Right lobe of liver (tissue), 4 donors: ENCODE results near the gene ATF2.

Source experiments
- CTCF ChIP-seq, 4 donors: fragments of 200-600 bp in 3 of 4; fragments of 450-650 bp in 1 of 4; IDR thresholded peaks; one replicate each; pipeline versions ENCODE4 v1.5.1 to v1.8.0; 2016 to 2022; ENCODE audit warnings: antibody characterized with exemption in 4 of 4, mild to moderate bottlenecking in 2 of 4
- POLR2A ChIP-seq: fragments of 450-650 bp; IDR thresholded peaks from one replicate; pipeline ENCODE4 v1.6.1; 2017; ENCODE audit warnings: antibody characterized with exemption, mild to moderate bottlenecking
- donor health status: DM: no; HTN: no; CAD: no.
- donor health status: DM: no; HTN: no; CAD: no.
- donor health status: DM: no; HTN: yes; CAD: no.

DNA sequence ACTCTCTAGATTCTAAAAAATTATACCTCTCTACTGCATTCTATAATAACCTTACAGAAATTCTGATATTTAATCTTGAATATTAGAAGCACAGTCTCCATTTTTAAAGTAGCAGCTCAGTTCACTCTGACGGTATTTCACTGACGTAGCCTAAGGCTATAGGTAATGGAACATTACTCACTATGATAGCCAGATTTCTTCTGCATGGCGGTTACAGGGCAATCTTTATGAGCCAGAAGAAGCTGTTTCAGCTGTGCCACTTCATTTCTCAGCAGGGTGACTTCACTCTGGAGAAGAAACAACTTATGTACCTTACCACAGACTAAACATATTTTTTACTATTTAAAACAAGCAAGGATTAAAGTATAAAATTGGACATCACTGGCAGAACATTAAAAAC, 87.5 kb downstream of the ATF2 start:
- TF ChIP-seq CTCF (IDR thresholded peaks at IDR 0.05) (no peak), POLR2A (no peak)
